Endothelial cell of umbilical vein (primary cell): ENCODE data around the gene ADIPOR2. TPM values are rescaled to one million over a fixed set of nuclear protein-coding genes. Genes with fewer than 3 reads are reported as not detected.

Experiments
- BruUV-seq: library from RNA; stranded (reverse); fragments of 400-500 nt; replicated peaks from 2 replicates; lab custom pipeline; 2021; lab: Mats Ljungman, UMichigan
- CTCF ChIA-PET: fragments of 300-600, 350-600 bp; sonication (Branson Sonifier 250); formaldehyde crosslinking; loops from one replicate; lab custom pipeline; 2021; ENCODE audit warnings: antibody characterized with exemption, inconsistent platforms; lab: Charles Lee
- POLR2A ChIA-PET: fragments of 300-600, 350-600 bp; sonication (Branson Sonifier 250); formaldehyde crosslinking; loops from one replicate; lab custom pipeline; 2021; ENCODE audit warnings: antibody characterized with exemption, inconsistent platforms; lab: Charles Lee
- DNase-seq: peaks from one replicate; pipeline ENCODE4 v3.0.0-alpha.2; 2011; ENCODE audit warnings: low read depth, low spot score
- FAIRE-seq: peaks from 2 replicates; lab custom pipeline; 2011; peaks lifted over from hg19 to GRCh38; lab: Jason Lieb, UNC
- H2AFZ ChIP-seq: 2 replicates; pipeline ENCODE4 v1.6.0; 2012; ENCODE audit warnings: low read depth, low read length, control low read depth, inconsistent platforms
- H3K27ac ChIP-seq: 2 replicates; pipeline ENCODE4 v1.5.1; 2011; ENCODE audit warnings: low read depth, mild to moderate bottlenecking, control low read depth, low read length, moderate library complexity; ENCODE audit not compliant: insufficient read depth
- H3K27me3 ChIP-seq, 2 experiments: 2 replicates each; pipeline versions ENCODE4 v1.6.0 to v1.6.1; 2011; ENCODE audit warnings: low read length in 2 of 2, mixed read lengths in 1 of 2; ENCODE audit not compliant: control insufficient read depth in 2 of 2, insufficient read depth in 2 of 2
- H3K36me3 ChIP-seq, 2 experiments: 2 replicates in 1 of 2; 3 replicates in 1 of 2; pipeline ENCODE4 v1.5.1; 2011; ENCODE audit warnings: low read length in 2 of 2, mild to moderate bottlenecking in 1 of 2, moderate library complexity in 1 of 2; ENCODE audit not compliant: control insufficient read depth in 2 of 2, insufficient read depth in 2 of 2; ENCODE audit errors: extremely low read depth in 1 of 2
- H3K4me1 ChIP-seq: 3 replicates; pipeline ENCODE4 v1.5.1; 2011; ENCODE audit warnings: mild to moderate bottlenecking, low read length; ENCODE audit not compliant: control insufficient read depth, insufficient read depth; ENCODE audit errors: extremely low read depth
- H3K4me2 ChIP-seq: 2 replicates; pipeline ENCODE4 v1.6.1; 2011; ENCODE audit warnings: low read length, control low read depth, mixed read lengths; ENCODE audit not compliant: insufficient read depth
- H3K4me3 ChIP-seq, 3 experiments: fragments of 200-600 bp in 1 of 3; sonication (generic), shearing (Covaris generic) in 1 of 3; replicated peaks in 1 of 3; 2 replicates each; pipeline ENCODE4 v1.5.1; 2011 to 2016; ENCODE audit warnings: control low read depth in 3 of 3, low read length in 3 of 3, mild to moderate bottlenecking in 2 of 3, inconsistent platforms in 1 of 3, low read depth in 1 of 3, moderate library complexity in 1 of 3; ENCODE audit not compliant: insufficient read depth in 1 of 3
- H3K79me2 ChIP-seq: 2 replicates; pipeline ENCODE4 v1.6.0; 2012; ENCODE audit warnings: low read length, inconsistent platforms; ENCODE audit not compliant: control insufficient read depth, insufficient read depth
- H3K9ac ChIP-seq: replicated peaks from 2 replicates; pipeline ENCODE3; 2011; ENCODE audit warnings: low read length, control low read depth; ENCODE audit not compliant: insufficient read depth; ENCODE audit errors: extremely low read depth
- H3K9me1 ChIP-seq: replicated peaks from 3 replicates; pipeline ENCODE4 v1.6.0; 2011; ENCODE audit warnings: mild to moderate bottlenecking, low read length; ENCODE audit not compliant: control insufficient read depth, insufficient read depth; ENCODE audit errors: extremely low read depth
- H3K9me3 ChIP-seq: replicated peaks from 2 replicates; pipeline ENCODE4 v1.5.1; 2012; ENCODE audit warnings: low read length, inconsistent platforms; ENCODE audit not compliant: control insufficient read depth, insufficient read depth
- H4K20me1 ChIP-seq: replicated peaks from 2 replicates; pipeline ENCODE3; 2011; ENCODE audit warnings: mild to moderate bottlenecking, low read length; ENCODE audit not compliant: control insufficient read depth, insufficient read depth; ENCODE audit errors: extremely low read depth
- CTCF ChIP-seq, 2 donors: IDR thresholded peaks; 1 replicate in 1 of 2; 2 replicates in 1 of 2; pipeline ENCODE4 v1.5.1; 2011; ENCODE audit warnings: low read length in 2 of 2, mild to moderate bottlenecking in 2 of 2, moderate library complexity in 2 of 2, control low read depth in 1 of 2, inconsistent platforms in 1 of 2, low read depth in 1 of 2; ENCODE audit not compliant: insufficient read depth in 1 of 2; ENCODE audit errors: extremely low read depth in 1 of 2
- EZH2 ChIP-seq: IDR thresholded peaks from 2 replicates; pipeline ENCODE4 v1.6.1; 2012; ENCODE audit warnings: borderline replicate concordance, low read depth, mild to moderate bottlenecking, moderate library complexity, low read length, inconsistent platforms; ENCODE audit not compliant: severe bottlenecking
- FOS ChIP-seq: IDR thresholded peaks from 2 replicates; pipeline ENCODE4 v1.6.1; 2011; ENCODE audit warnings: mild to moderate bottlenecking, low read length, moderate library complexity, borderline replicate concordance; ENCODE audit not compliant: insufficient read depth
- GATA2 ChIP-seq: IDR thresholded peaks from 2 replicates; pipeline ENCODE4 v1.7.0; 2011; ENCODE audit warnings: low read depth, mild to moderate bottlenecking, moderate library complexity, mixed read lengths, low read length; ENCODE audit not compliant: insufficient read length, insufficient read depth
- JUN ChIP-seq: IDR thresholded peaks from 2 replicates; pipeline ENCODE4 v1.6.1; 2011; ENCODE audit warnings: borderline replicate concordance, low read depth; ENCODE audit not compliant: insufficient read length, insufficient read depth
- MAX ChIP-seq: IDR thresholded peaks from 2 replicates; pipeline ENCODE4 v1.6.1; 2011; ENCODE audit not compliant: insufficient read depth, insufficient read length
- MYC ChIP-seq: IDR thresholded peaks from one replicate; pipeline ENCODE4 v1.6.1; 2011; ENCODE audit warnings: mild to moderate bottlenecking, low read depth, low read length
- POLR2A ChIP-seq: IDR thresholded peaks from 2 replicates; pipeline ENCODE4 v1.6.1; 2012; ENCODE audit warnings: low read depth, mild to moderate bottlenecking, control low read depth, low read length
- POLR2AphosphoS5 ChIP-seq: IDR thresholded peaks from 2 replicates; pipeline ENCODE4 v1.6.1; 2012; ENCODE audit warnings: low read depth, mild to moderate bottlenecking, control low read depth, low read length, moderate library complexity; ENCODE audit not compliant: insufficient read depth
- dilution Hi-C: fragments of 300-500 bp; cut with MboI; formaldehyde crosslinking; loops from one replicate; pipeline ENCODE4 v1.15.0; 2019; ENCODE audit warnings: low sequenced_read_pairs; ENCODE audit not compliant: extremely low pct_ligation_motif_present
- intact Hi-C: fragments of 100-400 bp; cut with micrococcal nuclease; formaldehyde crosslinking; loops from one replicate; pipeline ENCODE4 v1.10.0; 2022
- polyA plus RNA-seq, 4 experiments: library from polyadenylated mRNA; depleted of rRNA in 3 of 4; stranded (reverse) in 3 of 4; unstranded in 1 of 4; fragments of >200 nt; gene quantifications; 2 replicates each; pipeline versions ENCODE4 v1.2.1 to v1.2.3, GENCODE V29; 2011 to 2012; ENCODE audit warnings: missing spikeins in 1 of 4
- total RNA-seq: library from RNA; stranded (reverse); gene quantifications from 2 replicates; pipeline ENCODE4 v1.2.3, GENCODE V29; 2021

Gene ADIPOR2
- total and polyA plus RNA-seq, 2 donors (not counting 3 experiments of a cell fraction or from before 2014, with no cell fraction given): 22.5 to 57.3 TPM

GRCh38 chr12:1651946-1652345 is 38.9 kb upstream of the ADIPOR2 start:
- intact Hi-C loops (loop anchor here (1.0 to 5.0 kb wide), 3 partner anchors 39 to 380 kb away; partner anchors contain the start of gene ADIPOR2), dilution Hi-C loops (no loop called here)
- TF ChIP-seq EZH2: no peak
- TF ChIP-seq JUN: no peak
- no peak for TF ChIP-seq POLR2A
- TF ChIP-seq MYC: no peak
- TF ChIP-seq FOS: no peak
- TF ChIP-seq GATA2: no peak
- no peak for TF ChIP-seq POLR2AphosphoS5
- TF ChIP-seq CTCF (IDR thresholded peaks at IDR 0.05; ENCODE audit: extremely low read depth in 1 of 2, insufficient read depth in 1 of 2, low read depth in 1 of 2, low read length in 2 of 2): no peak
- TF ChIP-seq MAX: no peak
- FAIRE-seq: no peak
- Histone ChIP-seq H3K4me1 (no peaks in the 10 kb centered on the region), H4K20me1 (no peaks in the 10 kb centered on the region), H2AFZ (no peak overlapping the region), H3K4me2 (no peak overlapping the region), H3K36me3 (no peaks in the 10 kb centered on the region), H3K9ac (no peak overlapping the region), H3K4me3 (no peak overlapping the region), H3K9me1 (no peaks in the 10 kb centered on the region), H3K9me3 (no peaks in the 10 kb centered on the region), H3K79me2 (no peaks in the 10 kb centered on the region), H3K27me3 (peaks cover 24 to 27% of the 10 kb centered on the region in 2 experiments), H3K27ac (no peak overlapping the region)
- POLR2A ChIA-PET: no interaction called here
- BruUV-seq: no TSS peak
- no peak for DNase-seq
- CTCF ChIA-PET: interaction anchor here (0.6 to 11.4 kb wide), 10 partner anchors 8 to 288 kb away, joined by 3 to 840 read pairs (median 12); no protein-coding TSS in a partner anchor
